NCI-H1105 (cell line): ENCODE measurements around the gene TM4SF20.
"Not testable (repeated sequence)": the region's sequence is repeated elsewhere in the genome, so short reads cannot be mapped to it uniquely, and the experiment has no call there.

ENCODE experiments used
- DNase-seq: peaks from one replicate; lab custom pipeline; 2025; lab: John Stamatoyannopoulos, UW

The TM4SF20 gene

GRCh38 chr2:227398684-227399670 lies 19.9 kb upstream of the TM4SF20 start:
- no peak for DNase-seq

- no peak for DNase-seq
Measured at GRCh38 chr2:227397562-227397961, 18.5 kb upstream of the TM4SF20 start.

- DNase-seq = no peak
Measured at GRCh38 chr2:227395556-227395955, 16.4 kb upstream of the TM4SF20 start.

GRCh38 chr2:227394401-227394800 lies 15.3 kb upstream of the TM4SF20 start:
- no peak for DNase-seq

- DNase-seq = no peak
Measured at GRCh38 chr2:227390468-227391256, 11.6 kb upstream of the TM4SF20 start.

GRCh38 chr2:227389661-227390060 lies 10.6 kb upstream of the TM4SF20 start:
- no peak for DNase-seq

GRCh38 chr2:227389231-227389630 lies 10.1 kb upstream of the TM4SF20 start:
- DNase-seq = no peak

- DNase-seq = no peak
Measured at GRCh38 chr2:227388537-227389011, 9.5 kb upstream of the TM4SF20 start.

GRCh38 chr2:227387583-227387982 lies 8.5 kb upstream of the TM4SF20 start, which contains the start of gene SCYGR1:
TSS of gene SCYGR1 (minus strand) at chr2:227387949. CDS start at chr2:227387949, 0 bp downstream.
- not testable (repeated sequence) for DNase-seq

GRCh38 chr2:227386630-227387029 lies 7.5 kb upstream of the TM4SF20 start:
- no peak for DNase-seq

GRCh38 chr2:227383686-227384085 lies 4.6 kb upstream of the TM4SF20 start:
- DNase-seq = no peak

- not testable (repeated sequence) for DNase-seq
Measured at GRCh38 chr2:227382241-227382835, 3.2 kb upstream of the TM4SF20 start.

- DNase-seq = no peak
Measured at GRCh38 chr2:227378371-227378782, 729 bp downstream of the TM4SF20 start.

- no peak for DNase-seq
Measured at GRCh38 chr2:227377467-227378351, 1.4 kb downstream of the TM4SF20 start.

GRCh38 chr2:227376656-227377396 lies 2.3 kb downstream of the TM4SF20 start:
- peak; percentile 10 for DNase-seq

GRCh38 chr2:227374158-227374557 lies 4.9 kb downstream of the TM4SF20 start:
- no peak for DNase-seq

- no peak for DNase-seq
Measured at GRCh38 chr2:227373389-227373788, 5.7 kb downstream of the TM4SF20 start.

GRCh38 chr2:227370791-227371312 lies 8.3 kb downstream of the TM4SF20 start:
- no peak for DNase-seq

GRCh38 chr2:227370092-227370491 lies 9.0 kb downstream of the TM4SF20 start:
- no peak for DNase-seq

GRCh38 chr2:227368574-227368973 lies 10.5 kb downstream of the TM4SF20 start:
- DNase-seq = no peak
